ENCODE measurements around the gene NUDCD3. TPM values are rescaled to one million over a fixed set of nuclear protein-coding genes. Genes with fewer than 3 reads are reported as not detected.

The NUDCD3 gene
- polyA plus RNA-seq, 1 donor (not counting 4 experiments of a cell fraction or from before 2014, with no cell fraction given): 58.7 TPM

- Histone ChIP-seq H3K9me1 (ENCODE audit: control insufficient read depth, extremely low read depth, insufficient read depth, low read length) (no peaks in the 10 kb centered on the region), H4K20me1 (ENCODE audit: control insufficient read depth, extremely low read depth, insufficient read depth, low read length) (peaks cover 5% of the 10 kb centered on the region), H3K4me3 (ENCODE audit: control insufficient read depth in 2 of 3, extremely low read depth in 1 of 3, insufficient read depth in 2 of 3, low read depth in 1 of 3, low read length in 3 of 3) (no peak overlapping the region), H3K4me1 (ENCODE audit: control insufficient read depth, extremely low read depth, insufficient read depth, low read length) (no peaks in the 10 kb centered on the region), H3K79me2 (ENCODE audit: control insufficient read depth, insufficient read depth, low read length) (peaks cover 65% of the 10 kb centered on the region), H3K36me3 (ENCODE audit: control insufficient read depth in 2 of 2, extremely low read depth in 1 of 2, insufficient read depth in 2 of 2, low read length in 2 of 2) (peaks cover 9 to 10% of the 10 kb centered on the region in 2 experiments), H3K27me3 (ENCODE audit: control insufficient read depth, extremely low read depth, insufficient read depth, low read length) (no peaks in the 10 kb centered on the region), H3K9ac (ENCODE audit: control insufficient read depth, extremely low read depth, insufficient read depth, low read length) (no peak overlapping the region), H3K4me2 (ENCODE audit: control insufficient read depth, extremely low read depth, insufficient read depth, low read depth, low read length) (no peak overlapping the region), H2AFZ (ENCODE audit: control insufficient read depth, low read length) (no peak overlapping the region), H3K9me3 (ENCODE audit: control insufficient read depth, low read depth, low read length) (no peaks in the 10 kb centered on the region), H3K27ac (ENCODE audit: control insufficient read depth, insufficient read depth, low read length) (no peak overlapping the region)
- FAIRE-seq: no peak
- TF ChIP-seq EZH2 (IDR thresholded peaks at IDR 0.05; ENCODE audit: low read length): no peak
- no peak for TF ChIP-seq CTCF (optimal IDR thresholded peaks at IDR 0.05 in 1 of 3, IDR thresholded peaks at IDR 0.05 in 1 of 3, conservative IDR thresholded peaks at IDR 0.05 in 1 of 3; ENCODE audit: extremely low read depth in 1 of 3, insufficient read depth in 2 of 3, low read length in 3 of 3)
- dilution Hi-C loops (cut with MboI; ENCODE audit: extremely low pct_ligation_motif_present, low sequenced_read_pairs): no loop called here
- no peak for DNase-seq (ENCODE audit: low read depth, low spot score)
Observed at GRCh38 chr7:44434201-44434600, 56.3 kb downstream of the NUDCD3 start.

GRCh38 chr7:44433255-44434022 lies 57.0 kb downstream of the NUDCD3 start:
- dilution Hi-C loops (cut with MboI; ENCODE audit: extremely low pct_ligation_motif_present, low sequenced_read_pairs): no loop called here
- Histone ChIP-seq H3K4me1 (ENCODE audit: control insufficient read depth, extremely low read depth, insufficient read depth, low read length) (peaks cover under 1% of the 10 kb centered on the region), H3K36me3 (ENCODE audit: control insufficient read depth in 2 of 2, extremely low read depth in 1 of 2, insufficient read depth in 2 of 2, low read length in 2 of 2) (peaks cover 9 to 13% of the 10 kb centered on the region in 2 experiments), H3K79me2 (ENCODE audit: control insufficient read depth, insufficient read depth, low read length) (peaks cover 63% of the 10 kb centered on the region), H3K4me2 (ENCODE audit: control insufficient read depth, extremely low read depth, insufficient read depth, low read depth, low read length) (no peak overlapping the region), H3K9me1 (ENCODE audit: control insufficient read depth, extremely low read depth, insufficient read depth, low read length) (no peaks in the 10 kb centered on the region), H3K27me3 (ENCODE audit: control insufficient read depth, extremely low read depth, insufficient read depth, low read length) (no peaks in the 10 kb centered on the region), H3K27ac (ENCODE audit: control insufficient read depth, insufficient read depth, low read length) (no peak overlapping the region), H3K9me3 (ENCODE audit: control insufficient read depth, low read depth, low read length) (no peaks in the 10 kb centered on the region), H2AFZ (ENCODE audit: control insufficient read depth, low read length) (no peak overlapping the region), H3K9ac (ENCODE audit: control insufficient read depth, extremely low read depth, insufficient read depth, low read length) (no peak overlapping the region), H3K4me3 (ENCODE audit: control insufficient read depth in 2 of 3, extremely low read depth in 1 of 3, insufficient read depth in 2 of 3, low read depth in 1 of 3, low read length in 3 of 3) (no peak overlapping the region), H4K20me1 (ENCODE audit: control insufficient read depth, extremely low read depth, insufficient read depth, low read length) (peaks cover 2% of the 10 kb centered on the region)
- TF ChIP-seq CTCF (optimal IDR thresholded peaks at IDR 0.05 in 1 of 3, IDR thresholded peaks at IDR 0.05 in 1 of 3, conservative IDR thresholded peaks at IDR 0.05 in 1 of 3; ENCODE audit: extremely low read depth in 1 of 3, insufficient read depth in 2 of 3, low read length in 3 of 3) (no peak), EZH2 (IDR thresholded peaks at IDR 0.05; ENCODE audit: low read length) (no peak)
- DNase-seq (ENCODE audit: low read depth, low spot score): no peak
- FAIRE-seq: no peak
